Epidermal melanocyte (primary cell): ENCODE results near the gene ALOX5.
"Not testable (repeated sequence)": the region's sequence is repeated elsewhere in the genome, so short reads cannot be mapped to it uniquely, and the experiment has no call there.

Experiments used
- DNase-seq: peaks from one replicate; pipeline ENCODE4 v3.0.0; 2011; ENCODE audit warnings: low spot score; ENCODE audit not compliant: insufficient read length

ALOX5 gene

GRCh38 chr10:45374350-45375052 is 485 bp downstream of the ALOX5 start:
- DNase-seq, result no peak

GRCh38 chr10:45375101-45375500 is 1.1 kb downstream of the ALOX5 start:
- DNase-seq, result no peak

- no peak for DNase-seq
These were observed 1.8 kb downstream of the ALOX5 start for GRCh38 chr10:45375716-45376231.

GRCh38 chr10:45376371-45376801 is 2.4 kb downstream of the ALOX5 start:
- DNase-seq, result no peak

GRCh38 chr10:45377321-45377720 is 3.3 kb downstream of the ALOX5 start:
- no peak for DNase-seq

GRCh38 chr10:45377858-45378257 is 3.8 kb downstream of the ALOX5 start:
- no peak for DNase-seq

- DNase-seq, result no peak
These were observed 5.1 kb downstream of the ALOX5 start for GRCh38 chr10:45378914-45379726.

- no peak for DNase-seq
These were observed 6.0 kb downstream of the ALOX5 start for GRCh38 chr10:45379891-45380540.

GRCh38 chr10:45380903-45381620 is 7.0 kb downstream of the ALOX5 start:
- no peak for DNase-seq

GRCh38 chr10:45382591-45382990 is 8.6 kb downstream of the ALOX5 start:
- DNase-seq, result no peak

GRCh38 chr10:45383682-45384330 is 9.8 kb downstream of the ALOX5 start:
- DNase-seq, result no peak

- no peak for DNase-seq
These were observed 12.6 kb downstream of the ALOX5 start for GRCh38 chr10:45386657-45387056.

- DNase-seq, result no peak
These were observed 13.3 kb downstream of the ALOX5 start for GRCh38 chr10:45387096-45387893.

GRCh38 chr10:45389671-45390070 is 15.7 kb downstream of the ALOX5 start:
- not testable (repeated sequence) for DNase-seq

GRCh38 chr10:45391636-45392035 is 17.6 kb downstream of the ALOX5 start:
- DNase-seq, result not testable (repeated sequence)

GRCh38 chr10:45395554-45395953 is 21.5 kb downstream of the ALOX5 start:
- no peak for DNase-seq

GRCh38 chr10:45398595-45398994 is 24.6 kb downstream of the ALOX5 start:
- DNase-seq, result no peak

GRCh38 chr10:45399113-45399512 is 25.1 kb downstream of the ALOX5 start:
- no peak for DNase-seq

- DNase-seq, result no peak
These were observed 29.1 kb downstream of the ALOX5 start for GRCh38 chr10:45403151-45403550.
